NCI-H146 treated with DMSO at 0.1 percent for 48 hours (cell line): Measurements from ENCODE around the gene FLYWCH1.

ENCODE experiments used
- DNase-seq: peaks from one replicate; lab custom pipeline; 2025; ENCODE audit not compliant: unreplicated experiment; lab: John Stamatoyannopoulos, UW

FLYWCH1 gene

GRCh38 chr16:2898831-2899563 is 12.7 kb upstream of the FLYWCH1 start:
- DNase-seq, result no peak

- no peak for DNase-seq
Measured at GRCh38 chr16:2899564-2900072, 12.1 kb upstream of the FLYWCH1 start.

DNA sequence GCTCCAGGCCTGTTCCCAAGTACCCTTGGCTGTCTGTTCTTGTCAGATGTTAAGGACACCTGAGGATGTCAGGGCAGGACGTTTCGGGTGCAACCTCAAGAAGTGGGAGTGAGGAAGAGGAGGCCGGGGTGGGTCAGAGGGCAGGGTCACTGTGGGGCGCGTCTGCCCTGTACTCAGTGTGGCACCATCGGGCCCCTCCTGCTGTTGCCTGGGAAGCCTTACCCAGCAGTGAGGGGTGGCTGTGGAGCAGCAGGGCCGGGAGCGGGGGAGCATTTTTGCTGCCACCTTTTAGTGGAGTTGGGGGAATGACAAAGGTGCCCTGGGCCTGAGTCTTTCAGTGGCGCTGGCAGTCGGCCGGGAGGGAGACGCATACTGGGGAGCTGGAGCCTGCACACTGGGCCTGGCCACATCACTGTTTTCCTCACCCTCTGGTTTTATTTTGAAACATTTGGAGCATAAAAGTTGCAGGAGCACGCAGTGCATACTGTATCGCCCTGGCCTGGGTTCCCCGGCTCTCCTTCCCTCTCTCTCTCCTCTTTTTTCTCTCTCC is 11.1 kb upstream of the FLYWCH1 start:
- no peak for DNase-seq

DNA sequence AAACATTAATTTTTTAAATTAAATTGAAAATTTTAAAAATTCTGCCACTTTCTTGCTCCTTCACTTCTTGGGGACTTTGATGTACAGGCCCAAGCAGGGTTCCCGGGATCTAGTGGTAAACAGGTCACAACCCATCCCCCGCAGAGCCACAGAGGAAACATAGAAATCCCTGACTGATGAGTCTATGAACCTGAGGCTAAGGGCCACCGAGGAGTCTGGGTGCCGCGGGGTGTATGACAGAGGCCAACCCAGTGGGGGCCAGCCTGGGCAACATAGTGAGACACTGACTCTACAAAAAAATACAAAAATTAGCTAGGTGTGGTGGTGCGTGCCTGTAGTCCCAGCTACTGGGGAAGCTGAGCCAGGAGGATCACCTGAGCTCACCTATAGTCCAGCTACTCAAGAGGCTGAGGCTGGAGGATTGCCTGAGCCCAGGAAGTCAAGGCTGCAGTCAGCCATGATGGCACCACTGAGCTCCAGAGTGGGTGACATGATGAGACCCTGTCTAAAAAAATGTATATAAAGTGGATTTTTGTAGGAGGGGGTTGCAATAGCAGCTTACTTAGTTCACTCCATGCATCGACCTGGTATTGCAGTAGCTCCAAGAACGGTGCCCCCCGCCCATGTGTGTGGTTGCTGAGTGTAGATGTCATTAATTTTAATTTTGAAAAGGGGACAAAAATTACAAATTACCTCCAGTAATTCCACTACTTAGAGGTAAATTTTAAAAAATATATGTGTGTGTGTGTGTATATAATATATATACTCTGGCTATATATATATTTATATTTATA is 9.2 kb upstream of the FLYWCH1 start:
- no peak for DNase-seq

DNA sequence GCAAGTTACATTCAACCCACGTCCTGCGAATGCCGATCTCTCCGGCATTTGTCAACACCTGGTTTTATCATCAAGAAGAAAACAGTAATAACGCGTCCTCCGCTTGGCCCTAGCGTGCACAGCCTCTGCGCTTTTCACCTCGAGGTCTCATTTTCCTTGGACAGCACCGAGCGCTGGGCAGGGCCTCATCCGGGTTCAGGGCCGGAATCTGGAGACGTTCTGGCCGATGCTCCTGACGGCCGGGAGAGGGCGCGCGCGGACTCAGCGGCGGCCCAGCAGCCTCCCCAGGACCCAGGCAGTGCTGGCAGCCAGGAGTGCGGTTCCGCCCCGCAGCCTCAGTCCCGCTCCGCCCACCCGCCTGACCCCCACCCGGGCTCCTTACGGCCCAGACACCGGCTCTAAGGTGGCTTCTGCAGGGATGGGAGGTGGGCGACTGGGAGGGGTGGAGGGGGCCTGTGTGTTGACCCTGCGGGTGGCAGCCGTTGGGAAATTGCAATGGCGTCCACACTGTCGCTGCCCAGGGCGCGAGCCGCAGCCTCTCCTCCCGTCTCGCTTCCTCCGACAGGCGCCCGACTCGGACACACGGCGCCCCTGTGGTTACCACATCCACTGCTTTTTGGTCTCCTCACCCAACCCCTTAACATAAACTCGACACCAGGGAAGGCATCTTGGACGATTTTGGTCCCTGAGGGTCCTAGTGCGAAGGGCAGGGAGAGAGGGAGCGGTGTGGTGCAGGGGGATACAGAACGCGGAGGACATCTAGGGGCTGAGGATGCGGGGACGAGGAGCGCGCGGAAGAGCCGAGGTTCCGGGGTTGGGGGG is 7.4 kb upstream of the FLYWCH1 start:
- peak; percentile 81 for DNase-seq

DNA sequence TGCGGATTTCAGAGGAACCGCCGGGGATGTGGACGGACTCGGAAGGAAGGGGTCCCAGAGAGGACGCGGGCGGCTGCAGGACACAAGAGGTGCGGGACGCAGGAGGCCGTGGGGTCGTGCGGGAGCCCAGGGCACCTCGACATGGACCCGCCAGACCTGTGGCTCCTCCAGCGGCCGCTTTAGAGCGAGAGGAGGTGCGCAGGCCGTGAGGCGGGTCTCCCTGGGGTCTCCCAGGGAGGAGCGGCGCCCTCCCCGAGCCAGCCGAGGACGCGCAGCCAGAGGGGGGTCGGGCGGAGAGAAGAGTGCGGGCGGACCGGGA is 6.8 kb upstream of the FLYWCH1 start:
- DNase-seq, result no peak

GRCh38 chr16:2905241-2905987 is 6.3 kb upstream of the FLYWCH1 start:
- DNase-seq, result peak; percentile 98

DNA sequence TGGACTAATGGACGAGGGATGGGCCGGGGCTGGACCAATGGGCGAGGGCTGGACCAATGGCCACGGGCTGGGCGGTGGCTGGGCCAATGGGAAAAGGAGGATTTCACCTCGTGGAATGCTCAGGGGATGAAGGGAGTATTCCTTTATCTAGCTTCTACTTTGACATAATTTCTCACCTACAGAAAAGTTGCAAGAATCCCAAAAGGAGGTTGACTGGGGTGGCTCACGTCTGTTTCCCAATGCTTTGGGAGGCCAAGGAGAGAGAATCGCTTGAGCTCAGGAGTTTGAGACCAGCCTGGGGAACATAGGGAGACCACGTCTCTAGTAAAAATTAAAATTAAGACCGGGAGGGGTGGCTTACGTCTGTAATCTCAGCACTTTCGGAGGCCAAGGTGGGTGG is 5.7 kb upstream of the FLYWCH1 start:
- DNase-seq, result no peak

GRCh38 chr16:2907084-2907753 is 4.5 kb upstream of the FLYWCH1 start:
- peak; percentile 14 for DNase-seq

- no peak for DNase-seq
Measured at GRCh38 chr16:2910441-2910969, 1.2 kb upstream of the FLYWCH1 start.

DNA sequence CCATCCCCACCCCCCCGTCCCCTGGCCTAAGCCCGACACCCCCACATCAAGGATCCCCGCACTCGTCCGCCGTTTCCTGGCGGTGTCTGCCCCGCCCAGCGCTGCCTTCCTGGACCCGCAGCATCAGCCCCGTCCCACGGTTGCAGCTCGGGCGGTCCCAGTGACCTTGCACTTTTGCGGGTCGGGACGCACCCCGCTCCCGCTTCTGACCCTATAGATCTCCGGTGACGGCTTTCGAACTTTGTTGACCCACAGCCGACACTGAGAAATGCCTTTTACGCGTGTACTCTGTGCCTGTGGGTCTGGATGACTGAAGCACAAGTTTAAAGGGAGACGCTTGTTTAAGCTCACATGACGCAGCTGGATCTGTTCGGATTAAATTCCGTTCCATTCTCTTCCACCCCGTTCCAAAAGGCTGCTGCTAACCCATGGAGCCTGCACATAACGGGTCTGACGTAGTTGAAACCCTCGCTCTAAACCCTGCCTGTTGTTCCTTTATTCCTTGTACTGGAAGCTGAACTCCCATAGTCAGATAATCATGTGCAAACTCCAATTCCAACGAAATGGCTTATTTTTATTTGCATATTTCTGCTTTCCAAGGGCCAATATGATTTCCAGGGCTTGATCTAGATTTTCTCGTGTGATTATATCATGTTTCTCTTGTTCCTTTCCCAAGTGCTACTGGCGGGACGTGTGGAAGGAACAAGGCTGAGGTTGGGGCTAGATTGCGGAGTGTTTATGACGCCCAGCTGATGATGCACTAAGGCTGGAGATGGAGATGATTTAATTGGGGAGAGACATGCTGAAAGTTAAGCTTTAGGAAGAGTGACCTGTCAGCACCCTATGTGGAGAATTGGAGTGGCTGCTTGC is 834 bp downstream of the FLYWCH1 start:
- DNase-seq, result no peak

- DNase-seq, result no peak
Measured at GRCh38 chr16:2913603-2914002, 1.9 kb downstream of the FLYWCH1 start.

- no peak for DNase-seq
Measured at GRCh38 chr16:2914233-2914632, 2.5 kb downstream of the FLYWCH1 start.

GRCh38 chr16:2915196-2915929 is 3.6 kb downstream of the FLYWCH1 start:
- DNase-seq, result no peak

DNA sequence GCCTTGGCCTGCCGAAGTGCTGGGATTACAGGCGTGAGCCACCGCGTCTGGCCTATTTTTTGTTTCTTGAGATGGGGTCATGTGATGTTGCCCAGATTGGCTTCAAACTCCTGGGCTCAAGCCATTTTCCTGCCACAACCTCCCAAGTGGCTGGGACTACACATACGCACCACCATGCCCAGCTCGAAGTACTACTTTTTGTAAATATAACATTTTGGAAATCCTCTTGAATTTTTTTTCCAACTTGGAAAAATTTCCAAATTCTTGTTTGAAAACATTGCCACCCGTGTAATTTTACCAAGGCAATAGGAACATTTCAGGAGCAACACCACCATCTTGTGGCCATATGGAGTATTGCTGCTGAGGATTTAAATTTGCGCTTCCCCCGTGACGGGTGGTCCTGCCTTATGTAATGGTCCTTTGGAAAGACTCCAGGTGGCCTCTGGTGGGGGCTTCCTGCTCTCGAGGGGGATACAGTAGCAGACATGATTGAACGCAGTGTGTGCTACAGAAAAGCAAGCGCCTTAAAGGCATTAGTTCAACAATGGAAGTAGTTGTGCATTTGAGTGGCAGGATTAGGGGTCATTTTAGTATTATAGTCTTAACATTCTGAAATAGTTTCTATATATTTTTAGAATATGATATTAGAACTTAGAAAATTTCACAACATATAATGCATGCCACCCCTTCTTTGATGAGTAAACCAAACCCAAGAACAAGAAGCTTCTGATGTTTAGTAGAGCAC is 8.0 kb downstream of the FLYWCH1 start:
- DNase-seq, result no peak

- DNase-seq, result no peak
Measured at GRCh38 chr16:2923481-2923880, 11.8 kb downstream of the FLYWCH1 start.
